Germinal center (tissue), 1 donor: ENCODE measurements around the gene BLOC1S5.

Experiments
- DNase-seq: peaks from one replicate; pipeline ENCODE4 v3.0.0; 2012; ENCODE audit warnings: mixed read lengths, low spot score

The BLOC1S5 gene, protein sequence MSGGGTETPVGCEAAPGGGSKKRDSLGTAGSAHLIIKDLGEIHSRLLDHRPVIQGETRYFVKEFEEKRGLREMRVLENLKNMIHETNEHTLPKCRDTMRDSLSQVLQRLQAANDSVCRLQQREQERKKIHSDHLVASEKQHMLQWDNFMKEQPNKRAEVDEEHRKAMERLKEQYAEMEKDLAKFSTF

GRCh38 chr6:8063761-8064637 is at the start of gene BLOC1S5:
BLOC1S5 (minus strand) TSS chr6:8064389; CDS start chr6:8064376, 13 bp downstream.
- peak; percentile 90 for DNase-seq

GRCh38 chr6:8113131-8113654 is 49.0 kb upstream of the BLOC1S5 start:
- no peak for DNase-seq

DNA sequence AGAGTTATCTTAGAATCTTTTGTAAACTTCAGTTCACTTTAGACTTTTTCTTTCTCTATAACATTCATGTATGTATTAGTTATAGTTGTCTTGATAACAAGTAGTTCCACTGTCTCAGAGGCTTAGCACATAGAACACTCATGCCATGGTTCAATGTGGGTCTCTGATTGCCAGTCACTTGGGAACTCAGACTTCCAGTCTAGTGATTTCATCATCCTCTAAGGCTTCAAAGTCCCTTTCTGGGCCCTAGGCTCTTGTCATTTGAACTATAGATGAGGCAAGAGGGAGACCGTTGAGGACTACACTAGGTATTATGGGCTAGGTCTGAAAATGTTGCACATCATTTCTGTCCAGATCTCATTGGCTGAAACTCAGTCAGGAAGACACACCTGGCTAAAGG is 46.5 kb upstream of the BLOC1S5 start:
- no peak for DNase-seq

DNA sequence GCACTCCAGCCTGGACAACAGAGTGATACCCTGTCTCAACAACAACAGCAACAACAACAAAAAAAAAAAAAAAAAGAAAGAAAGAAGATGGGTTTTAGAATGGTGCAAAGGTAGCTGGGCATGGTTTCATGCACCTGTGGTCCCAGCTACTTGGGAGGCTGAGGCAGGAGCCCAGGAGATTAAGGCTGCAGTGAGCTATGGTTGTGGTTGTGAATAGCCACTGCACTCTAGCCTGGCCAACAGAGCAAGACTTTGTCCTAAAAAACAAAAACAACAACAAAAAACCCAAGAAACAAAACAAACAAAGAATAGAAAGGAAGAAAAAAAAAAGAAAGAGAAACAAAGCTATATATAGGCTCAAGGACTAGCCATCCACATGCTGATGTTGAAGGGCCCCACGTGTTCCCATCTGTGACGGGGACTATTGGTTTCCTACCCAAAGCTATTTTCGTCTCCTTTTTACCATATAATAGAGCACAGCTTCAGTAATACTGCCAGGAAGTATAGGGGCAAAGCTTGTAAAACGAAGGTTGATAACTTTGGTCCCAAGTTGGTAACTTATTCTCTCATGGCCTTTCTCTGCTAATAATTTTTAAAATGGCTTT is 46.0 kb upstream of the BLOC1S5 start:
- DNase-seq, result no peak

- DNase-seq, result no peak
These were observed 44.8 kb upstream of the BLOC1S5 start for GRCh38 chr6:8108759-8109539.

DNA sequence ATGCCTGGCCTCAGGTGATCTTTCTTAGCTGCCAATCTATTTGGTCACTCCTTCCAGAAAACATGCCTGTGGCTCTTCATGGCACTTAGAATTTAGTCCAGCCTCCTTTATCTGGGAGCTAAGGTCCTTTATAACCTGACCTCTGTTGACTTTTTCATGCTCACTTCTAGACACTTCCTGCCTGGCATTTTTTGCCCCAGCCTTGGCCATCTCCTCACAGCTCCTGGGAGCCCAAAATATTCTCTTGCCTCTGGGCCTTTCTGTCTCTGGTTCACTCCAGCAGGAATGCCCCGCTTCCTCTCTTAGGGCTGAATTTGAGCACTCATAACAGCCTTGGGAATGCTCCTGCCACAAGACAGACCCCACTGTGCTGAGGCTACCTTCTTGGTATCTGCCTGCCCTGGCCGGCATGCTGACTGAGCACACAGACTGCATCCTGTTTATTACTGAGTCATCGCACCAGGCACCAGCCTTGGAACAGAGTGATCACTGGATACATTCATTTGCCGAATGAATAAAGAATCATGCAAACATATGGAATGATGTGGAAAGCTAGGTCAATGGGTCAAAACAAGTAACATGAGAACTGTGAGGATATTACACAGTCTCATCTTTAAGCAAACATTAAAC is 44.0 kb upstream of the BLOC1S5 start:
- DNase-seq, result no peak

- DNase-seq, result no peak
These were observed 41.6 kb upstream of the BLOC1S5 start for GRCh38 chr6:8105791-8106190.

- no peak for DNase-seq
These were observed 39.5 kb upstream of the BLOC1S5 start for GRCh38 chr6:8103726-8104125.

DNA sequence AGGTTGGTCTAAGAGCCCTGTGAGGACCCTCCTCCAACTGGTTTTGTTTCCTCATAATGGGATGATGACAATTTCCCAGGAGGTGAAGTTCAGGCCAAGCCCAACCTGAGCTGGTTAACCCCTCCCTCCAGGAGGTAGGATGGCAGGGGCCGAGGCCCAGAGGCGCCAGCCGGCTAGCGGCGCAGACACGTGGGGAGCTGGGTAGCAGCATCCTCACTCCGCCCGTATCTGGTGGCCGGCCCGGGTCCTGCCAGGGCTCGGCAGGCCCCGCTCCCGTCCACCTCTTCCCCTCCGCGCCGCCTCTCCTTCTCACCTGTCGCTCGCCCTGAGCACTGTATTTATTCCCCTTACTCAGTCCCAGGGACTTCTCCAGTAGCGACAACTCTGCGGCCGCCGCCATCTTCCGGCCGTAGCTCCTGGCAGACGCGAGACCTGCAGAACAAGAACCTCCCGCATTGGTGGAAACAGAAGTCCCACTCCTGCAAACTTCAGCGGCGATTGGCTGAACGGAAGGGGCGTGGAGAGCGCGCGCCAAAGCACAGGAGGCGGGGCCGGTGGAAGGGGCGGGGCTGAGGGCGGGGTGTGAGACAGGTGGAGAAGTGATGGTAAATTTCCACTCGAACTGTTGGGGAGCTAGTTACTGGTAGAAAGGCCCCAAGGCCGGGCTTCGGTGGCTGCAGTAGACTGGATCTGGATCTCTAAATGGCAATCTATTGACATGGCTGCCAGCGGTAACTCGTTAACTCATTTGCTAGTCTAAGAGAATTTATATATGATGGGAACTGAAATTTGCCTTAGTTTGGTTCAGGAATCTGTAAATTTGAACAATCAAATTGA is 38.2 kb upstream of the BLOC1S5 start, which contains the start of gene EEF1E1:
EEF1E1 (minus strand) TSS at position 427 of the 837 bp plus-strand sequence; CDS start at position 400, 27 bp downstream.
- peak; percentile 98 for DNase-seq

- DNase-seq, result no peak
These were observed 36.1 kb upstream of the BLOC1S5 start for GRCh38 chr6:8100159-8100854.

DNA sequence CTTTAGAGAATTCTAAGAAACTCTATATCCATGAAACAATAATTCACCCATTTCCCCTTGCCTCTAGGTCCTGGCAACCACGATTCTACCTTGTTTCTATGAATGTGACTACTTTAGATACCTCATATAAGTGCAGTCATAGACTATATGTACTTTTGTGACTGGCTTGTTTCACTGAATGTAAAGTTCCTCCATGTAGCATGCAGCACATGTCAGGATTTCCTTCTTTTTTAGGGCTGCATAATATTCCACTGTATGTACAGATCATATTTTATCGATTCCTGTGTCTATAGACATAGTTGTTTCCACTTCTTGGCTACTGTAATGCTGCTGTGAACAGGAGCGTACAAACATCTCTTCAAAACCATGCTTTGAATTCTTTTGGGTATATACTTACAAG is 26.5 kb upstream of the BLOC1S5 start:
- no peak for DNase-seq

GRCh38 chr6:8088886-8089285 is 24.7 kb upstream of the BLOC1S5 start:
- DNase-seq, result no peak

GRCh38 chr6:8087870-8088754 is 23.9 kb upstream of the BLOC1S5 start:
- no peak for DNase-seq

GRCh38 chr6:8086755-8087306 is 22.6 kb upstream of the BLOC1S5 start:
- DNase-seq, result no peak

GRCh38 chr6:8085053-8085511 is 20.9 kb upstream of the BLOC1S5 start:
- no peak for DNase-seq

DNA sequence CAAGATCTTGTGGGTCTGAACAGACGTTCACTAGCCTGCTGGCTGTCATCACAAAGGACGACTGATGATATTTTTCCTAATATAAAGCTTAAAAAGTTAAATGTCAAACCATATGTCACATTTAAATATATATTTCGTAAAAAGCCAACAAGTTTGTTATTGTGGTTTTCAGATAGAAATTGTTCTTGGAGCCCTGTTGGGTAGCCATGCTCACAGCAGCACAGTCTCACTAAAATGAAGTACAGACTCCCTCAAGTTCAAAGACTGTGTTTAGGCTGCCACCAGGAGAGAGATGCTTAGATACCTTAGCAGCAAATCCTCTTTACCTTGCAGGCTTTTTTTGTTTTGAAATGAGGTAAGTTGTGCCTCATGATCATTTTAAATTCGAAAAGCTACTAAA is 20.4 kb upstream of the BLOC1S5 start:
- no peak for DNase-seq

GRCh38 chr6:8082954-8083858 is 19.0 kb upstream of the BLOC1S5 start:
- no peak for DNase-seq
